Measurements from ENCODE around the gene CXCR6.

CXCR6 gene

DNA sequence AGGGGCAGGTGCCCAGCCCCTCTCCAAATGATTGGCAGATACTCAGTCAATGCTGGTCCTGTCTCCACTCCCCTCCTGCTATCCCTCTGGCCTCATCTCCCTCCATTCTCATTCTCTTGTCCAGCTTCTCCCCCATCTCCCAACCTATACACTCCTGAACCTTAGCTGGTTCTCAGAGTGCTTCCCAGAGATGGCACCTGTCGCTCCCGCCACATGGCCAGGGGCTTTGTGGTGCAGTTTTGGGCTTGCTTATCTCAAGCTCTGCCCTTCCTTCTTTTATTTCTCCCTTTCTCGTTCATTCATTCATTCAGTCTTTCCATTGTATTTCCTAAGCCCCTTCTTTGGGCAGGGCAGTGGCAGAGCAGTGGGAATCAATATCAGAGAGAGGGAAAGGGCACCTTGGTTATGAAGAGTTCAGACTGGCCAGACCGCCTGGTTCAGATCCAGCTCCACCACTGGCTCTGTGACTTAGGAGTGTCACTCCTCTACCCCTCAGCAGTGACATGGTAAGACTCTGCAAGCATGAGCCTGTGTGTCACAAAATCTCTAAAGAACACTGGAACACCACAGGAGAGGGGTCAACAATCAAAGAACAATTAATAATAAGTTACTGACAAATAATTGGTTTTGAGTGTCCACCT is 20.2 kb upstream of the CXCR6 start:
- no peak for DNase-seq

DNA sequence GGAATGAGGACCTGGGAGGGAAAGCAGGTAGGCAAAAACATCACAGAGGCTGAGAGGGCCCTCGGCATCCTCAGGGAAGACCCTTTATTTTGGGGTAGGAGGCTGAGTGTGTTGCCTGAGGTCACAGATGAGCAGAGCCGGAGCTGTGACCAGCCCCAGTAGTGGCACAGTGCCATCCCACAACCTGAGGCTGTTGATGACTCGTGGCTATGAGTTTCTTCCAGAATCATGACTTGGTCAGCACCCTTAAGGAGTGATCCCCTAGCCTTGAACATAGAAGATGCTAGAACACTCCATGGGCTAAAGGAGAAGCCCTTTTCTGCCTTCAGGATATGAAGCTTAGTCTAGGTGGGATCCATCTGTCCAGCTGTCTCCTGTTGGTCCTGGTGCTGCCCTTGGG is 19.5 kb upstream of the CXCR6 start:
- no peak for DNase-seq

DNA sequence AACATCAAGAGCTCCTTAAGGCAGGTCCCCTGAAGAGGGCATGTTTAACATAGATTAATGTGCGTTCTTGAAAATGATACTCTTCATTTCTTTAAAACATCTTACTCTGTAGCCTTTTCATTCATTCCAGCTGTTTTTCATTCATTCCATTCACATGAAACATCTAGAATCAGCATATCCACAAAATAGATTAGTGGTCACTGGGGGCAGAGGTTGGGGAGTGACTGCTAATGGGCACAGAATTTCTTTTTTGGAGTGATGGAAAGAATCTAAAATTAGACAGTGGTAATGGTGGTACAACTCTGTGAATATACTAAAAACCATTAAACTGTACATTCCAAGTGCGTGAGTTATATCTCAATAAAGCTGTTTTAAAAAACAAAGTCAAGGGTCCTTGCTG is 15.4 kb upstream of the CXCR6 start:
- no peak for DNase-seq

DNA sequence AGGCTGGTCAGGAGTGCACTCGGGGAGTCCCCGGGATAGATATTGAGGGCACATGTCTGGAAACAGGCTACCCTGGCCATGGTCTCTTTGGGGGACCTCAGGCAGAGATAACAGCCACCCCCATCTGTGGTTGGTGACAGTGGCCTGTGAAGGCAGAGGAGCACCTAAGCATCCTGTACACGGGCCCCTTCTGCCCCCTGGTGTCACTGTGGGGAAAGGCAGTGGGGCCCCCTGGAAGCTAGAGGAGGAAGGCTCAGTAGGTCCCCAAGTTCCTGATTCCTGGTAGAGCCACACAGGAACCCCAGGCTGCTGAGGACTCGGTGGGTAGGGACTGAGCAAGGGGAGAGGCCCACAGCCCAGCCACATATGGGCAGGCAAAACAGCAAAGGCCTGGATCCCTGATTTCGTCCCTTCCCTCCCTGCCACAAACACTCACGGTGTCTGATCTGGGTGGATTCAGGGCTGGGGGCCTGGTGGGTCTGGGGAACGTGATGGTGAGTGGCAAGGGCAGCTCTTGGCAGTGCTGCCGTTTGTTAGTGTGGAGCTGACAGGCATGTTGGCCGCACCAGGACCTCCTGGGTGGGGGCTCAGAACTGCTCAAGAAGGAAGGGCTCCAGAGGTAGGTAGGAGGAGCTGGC is 14.1 kb upstream of the CXCR6 start:
- DNase-seq = peak; percentile 40

DNA sequence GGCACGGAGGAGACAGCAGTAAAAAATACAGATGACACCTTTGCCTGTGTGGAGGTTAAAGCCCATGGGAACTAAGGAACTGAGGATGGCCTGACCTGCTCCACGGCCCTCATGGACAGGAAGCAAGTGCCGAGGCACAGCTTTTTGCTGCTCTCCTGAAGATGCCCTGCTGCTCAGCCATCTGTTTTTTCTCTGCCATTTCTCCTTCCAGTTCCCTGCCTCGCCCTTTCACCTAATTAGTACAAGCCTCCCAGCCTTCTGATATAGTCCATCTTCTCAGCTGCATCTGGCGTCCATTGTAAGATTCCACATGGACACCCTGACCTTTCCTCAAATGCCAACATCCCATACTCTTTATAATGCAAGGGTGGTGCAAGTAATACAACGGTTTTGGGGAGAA is 11.8 kb upstream of the CXCR6 start:
- no peak for DNase-seq

DNA sequence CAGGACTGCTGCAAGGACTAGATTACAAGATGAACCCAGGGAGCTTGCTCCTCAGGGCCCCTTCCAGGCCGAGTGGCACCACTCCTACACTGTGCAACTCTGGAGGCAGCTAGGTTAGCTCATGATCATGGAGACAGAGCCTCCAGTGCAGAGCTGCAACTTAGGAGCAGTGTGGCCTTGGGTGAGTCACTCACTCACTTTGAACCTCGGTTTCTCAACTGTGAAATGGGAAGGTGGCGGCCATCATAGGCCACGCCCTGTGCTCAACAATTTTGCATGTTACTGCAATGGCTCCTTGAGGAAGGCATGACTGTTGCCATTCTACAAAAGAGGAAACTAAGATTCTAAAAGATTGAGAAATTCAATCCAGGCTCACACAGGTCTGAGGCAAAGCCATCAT is 11.2 kb upstream of the CXCR6 start:
- DNase-seq = peak; percentile 94

DNA sequence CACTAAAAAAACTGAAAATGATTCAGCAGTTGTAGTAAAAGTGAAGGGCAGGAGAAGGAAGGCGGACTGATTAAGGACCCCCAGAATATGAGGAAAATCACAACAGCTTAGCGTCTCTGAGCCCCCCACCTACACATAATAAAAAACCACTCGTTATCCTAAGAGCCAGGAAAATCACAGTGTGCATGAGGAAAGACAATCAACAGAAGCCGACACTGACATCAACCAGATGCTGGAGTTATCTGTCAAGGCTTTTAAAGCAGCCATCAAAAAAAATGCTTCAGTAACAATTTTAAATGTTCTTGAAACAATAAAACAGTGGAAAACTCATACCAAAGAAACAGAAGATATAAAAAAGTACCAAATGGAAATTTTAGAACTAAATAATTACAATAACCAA is 9.7 kb upstream of the CXCR6 start:
- no peak for DNase-seq

DNA sequence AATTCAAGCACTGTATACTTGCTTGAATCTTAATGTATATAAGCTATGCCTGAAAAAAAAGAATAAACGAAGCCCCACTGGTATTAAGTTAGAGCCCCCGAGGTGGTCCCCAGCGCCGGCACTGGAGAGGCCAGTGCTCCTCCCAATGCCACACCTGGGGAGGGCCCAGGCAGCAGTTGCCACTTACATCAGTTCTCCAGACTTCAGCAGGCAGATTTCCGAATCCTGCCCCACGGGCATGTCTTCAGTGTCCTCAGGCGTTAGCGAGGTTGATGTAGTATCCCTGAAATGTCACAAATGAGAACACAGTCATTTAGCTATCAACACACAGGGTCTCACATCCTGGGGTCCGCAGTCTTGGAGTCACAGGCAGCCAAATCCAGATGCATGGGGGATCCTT is 7.0 kb upstream of the CXCR6 start:
- no peak for DNase-seq

DNA sequence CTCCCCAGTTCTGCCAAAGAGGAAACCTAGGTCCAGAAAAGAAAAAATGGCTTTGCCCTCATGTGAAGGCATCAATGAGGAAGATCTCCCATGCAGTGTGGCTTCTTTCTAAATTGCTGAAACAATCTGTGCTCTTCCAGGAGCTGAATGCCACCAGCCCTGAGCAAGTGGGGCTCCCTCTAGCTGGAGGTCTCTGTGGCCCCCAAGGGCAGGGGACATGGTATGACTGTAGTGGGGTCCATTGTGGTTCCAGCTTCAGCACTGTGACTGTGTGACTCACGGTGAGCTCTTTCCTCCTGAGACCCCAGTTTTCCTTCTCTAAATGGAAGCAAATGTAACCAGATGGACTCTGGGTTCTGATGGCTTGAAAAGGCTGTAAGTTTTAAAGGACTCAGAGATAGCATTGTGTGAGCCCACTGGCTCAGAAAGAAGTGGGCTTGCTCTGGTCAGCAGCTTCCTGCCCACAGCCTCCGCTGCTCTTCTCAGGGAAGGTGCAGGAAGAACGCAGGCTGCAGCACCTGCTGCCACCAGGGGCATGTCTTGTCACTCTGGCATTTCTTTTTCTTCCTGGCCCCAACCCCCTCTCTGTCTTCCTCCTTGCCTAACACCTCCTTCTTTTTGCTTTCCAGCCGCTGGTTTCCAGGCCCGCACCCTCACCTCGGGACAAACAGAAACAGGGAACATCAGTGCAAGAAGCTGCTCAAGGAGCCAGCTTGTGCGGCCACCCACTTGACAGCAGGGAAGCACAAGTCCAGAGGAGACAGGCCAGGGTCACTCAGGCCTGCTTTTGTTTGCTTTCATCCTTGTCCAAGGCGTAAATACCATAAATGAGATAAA is 5.8 kb upstream of the CXCR6 start:
- no peak for DNase-seq

DNA sequence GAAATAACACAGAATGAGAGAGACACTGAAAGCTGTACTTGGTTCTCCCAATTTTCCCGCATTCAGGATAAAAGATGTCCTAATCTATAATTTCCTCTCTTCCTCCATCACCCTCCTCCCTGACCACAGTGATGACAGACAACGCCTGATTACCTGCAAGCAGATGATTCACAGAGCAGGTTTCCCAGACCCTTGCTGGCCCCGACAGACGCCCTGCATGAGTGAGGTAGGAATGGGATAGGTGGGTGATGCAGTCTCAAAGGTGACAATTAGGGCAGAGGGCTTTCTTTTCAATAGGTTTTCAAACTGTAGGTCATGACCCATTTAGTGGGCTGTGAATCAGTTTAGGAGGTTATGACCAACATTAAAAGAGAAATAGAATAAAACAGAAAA is 5.2 kb upstream of the CXCR6 start:
- no peak for DNase-seq

DNA sequence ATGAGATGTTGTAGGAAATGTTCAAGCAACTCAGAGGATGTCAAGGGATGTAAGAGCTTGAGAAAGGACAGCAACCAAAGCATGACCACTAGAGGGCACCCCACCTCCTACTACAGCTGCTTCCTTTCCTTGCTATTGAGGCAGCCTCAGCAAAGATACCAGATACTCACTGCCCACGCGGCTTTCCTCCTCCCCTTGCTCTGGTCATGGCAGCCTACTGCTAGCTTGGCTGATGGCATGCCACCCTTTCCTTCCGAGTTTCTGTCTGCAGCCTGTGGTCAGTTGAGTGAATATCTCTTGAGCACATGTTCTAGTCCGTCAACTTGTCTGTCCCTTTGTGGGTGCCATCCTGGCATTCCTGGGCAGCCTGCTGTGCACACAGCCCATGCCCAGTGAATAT is 4.4 kb upstream of the CXCR6 start:
- peak; percentile 86 for DNase-seq

DNA sequence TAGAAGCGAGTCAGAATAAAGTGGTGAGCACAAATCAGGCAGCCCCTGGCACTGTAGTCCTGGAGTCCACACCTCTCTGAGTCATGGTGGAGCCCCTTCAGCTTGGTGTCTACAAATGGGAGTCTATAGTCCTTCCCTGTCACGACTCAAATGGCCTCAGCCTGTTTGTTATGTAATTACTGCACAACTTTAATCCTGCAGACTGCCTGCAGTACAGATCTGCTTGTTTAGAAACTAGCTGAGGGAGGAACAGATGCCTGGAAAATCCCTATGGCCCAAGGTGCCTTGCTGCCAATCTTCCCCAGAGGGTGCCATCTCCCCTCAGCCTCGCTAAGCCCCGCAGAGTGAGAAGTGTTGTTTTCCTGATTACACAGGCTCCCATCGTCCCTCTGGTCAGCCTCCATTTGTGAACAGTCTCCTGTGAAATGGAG is 3.9 kb upstream of the CXCR6 start:
- peak; percentile 11 for DNase-seq

DNA sequence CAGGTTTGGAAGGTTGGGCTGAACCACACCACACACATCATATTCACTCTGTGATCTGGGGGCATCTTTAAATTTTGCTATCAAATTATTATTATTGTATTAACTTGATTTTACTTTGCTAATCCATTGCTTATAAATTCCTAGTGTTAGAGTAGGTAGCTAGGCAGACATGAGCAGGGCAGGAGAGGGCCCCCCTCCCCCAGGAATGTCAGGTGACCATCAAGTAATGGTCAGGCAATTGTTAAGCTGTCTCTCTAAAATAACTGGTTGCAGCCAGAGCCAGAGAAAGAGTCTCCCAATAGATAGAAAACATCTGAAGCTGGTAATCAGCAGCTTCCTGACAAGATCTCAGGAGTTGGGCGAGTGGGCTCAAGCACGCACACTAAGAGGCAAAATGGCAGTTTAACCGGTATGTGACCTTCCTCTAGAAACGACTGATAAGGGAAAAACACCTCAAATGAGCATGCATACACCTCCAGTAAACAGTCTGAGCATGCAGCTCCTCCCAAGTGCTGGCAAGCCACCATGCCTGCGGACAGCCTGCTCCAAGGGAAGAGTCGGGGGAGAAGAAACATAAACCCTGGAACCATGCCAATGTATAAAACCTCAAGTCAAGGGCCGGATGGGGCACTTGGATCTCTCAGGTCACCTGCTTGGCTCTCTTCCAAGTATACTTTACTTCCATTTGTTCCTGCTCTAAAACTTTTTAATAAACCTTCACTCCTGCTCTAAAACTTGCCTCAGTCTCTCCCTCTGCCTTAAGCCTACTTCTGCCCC is 3.1 kb upstream of the CXCR6 start:
- no peak for DNase-seq

DNA sequence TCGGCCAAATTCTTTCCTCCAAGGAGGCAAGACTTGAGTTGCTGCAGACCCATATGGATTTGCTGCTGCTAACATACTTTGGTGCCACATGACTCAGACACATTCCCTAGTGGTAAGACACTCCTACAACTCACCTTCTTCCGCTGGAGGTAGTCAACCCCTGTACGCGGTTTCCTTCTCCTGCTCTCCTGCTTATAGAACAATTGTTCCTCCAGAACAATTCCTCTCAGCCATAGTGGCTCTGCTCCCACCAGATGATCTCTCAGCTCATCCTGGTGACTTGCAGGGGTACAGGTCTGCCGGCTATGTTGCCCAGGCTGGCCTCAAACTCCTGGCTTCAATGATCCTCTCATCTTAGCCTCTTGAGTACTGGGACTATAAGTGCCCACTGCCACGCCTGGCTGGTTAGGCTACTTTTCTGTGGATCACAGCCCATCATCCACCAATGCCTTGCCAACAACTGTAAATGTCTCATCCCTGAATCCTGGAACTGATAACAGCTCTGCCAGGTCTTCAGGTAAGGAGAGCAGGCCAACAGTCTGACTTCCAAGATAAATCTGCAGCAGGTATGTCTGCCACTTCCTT is 2.4 kb upstream of the CXCR6 start:
- no peak for DNase-seq

DNA sequence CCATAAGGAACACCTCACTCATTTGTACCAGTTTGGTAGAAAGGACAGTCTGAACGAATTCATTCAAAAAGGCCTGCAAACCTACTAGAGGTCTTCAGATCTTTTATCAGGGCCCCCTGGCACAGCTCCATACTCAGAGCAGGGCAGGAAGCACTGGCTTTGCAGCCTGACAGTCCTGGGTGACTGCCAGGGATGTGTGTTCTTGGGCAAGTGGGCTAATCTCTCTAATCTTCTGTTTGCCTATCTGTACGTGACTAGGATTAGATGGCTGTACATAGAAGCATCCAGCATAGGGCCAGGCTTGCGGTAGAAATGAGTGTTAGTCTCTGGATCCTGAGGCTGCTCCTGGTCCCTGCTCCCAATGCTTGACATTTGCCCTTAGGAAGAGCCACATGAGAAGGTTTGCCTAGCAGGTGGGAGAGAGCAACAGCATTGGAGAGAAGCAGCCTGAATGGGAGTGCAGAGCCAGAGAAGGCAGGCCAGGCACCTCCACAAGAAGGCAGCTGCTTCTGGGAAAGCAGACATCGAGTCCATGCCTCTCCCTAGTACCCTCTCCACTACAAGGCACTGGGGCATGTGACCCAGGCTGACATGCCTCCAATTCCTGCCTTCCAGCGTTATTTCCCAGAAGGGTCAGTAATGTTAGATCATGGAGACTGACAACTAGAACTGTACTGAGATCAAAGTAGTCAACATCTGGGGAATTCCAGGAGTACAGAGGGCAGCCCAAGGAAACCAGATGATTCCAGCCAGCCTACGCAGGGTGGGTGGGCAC is 1.0 kb upstream of the CXCR6 start:
- no peak for DNase-seq

DNA sequence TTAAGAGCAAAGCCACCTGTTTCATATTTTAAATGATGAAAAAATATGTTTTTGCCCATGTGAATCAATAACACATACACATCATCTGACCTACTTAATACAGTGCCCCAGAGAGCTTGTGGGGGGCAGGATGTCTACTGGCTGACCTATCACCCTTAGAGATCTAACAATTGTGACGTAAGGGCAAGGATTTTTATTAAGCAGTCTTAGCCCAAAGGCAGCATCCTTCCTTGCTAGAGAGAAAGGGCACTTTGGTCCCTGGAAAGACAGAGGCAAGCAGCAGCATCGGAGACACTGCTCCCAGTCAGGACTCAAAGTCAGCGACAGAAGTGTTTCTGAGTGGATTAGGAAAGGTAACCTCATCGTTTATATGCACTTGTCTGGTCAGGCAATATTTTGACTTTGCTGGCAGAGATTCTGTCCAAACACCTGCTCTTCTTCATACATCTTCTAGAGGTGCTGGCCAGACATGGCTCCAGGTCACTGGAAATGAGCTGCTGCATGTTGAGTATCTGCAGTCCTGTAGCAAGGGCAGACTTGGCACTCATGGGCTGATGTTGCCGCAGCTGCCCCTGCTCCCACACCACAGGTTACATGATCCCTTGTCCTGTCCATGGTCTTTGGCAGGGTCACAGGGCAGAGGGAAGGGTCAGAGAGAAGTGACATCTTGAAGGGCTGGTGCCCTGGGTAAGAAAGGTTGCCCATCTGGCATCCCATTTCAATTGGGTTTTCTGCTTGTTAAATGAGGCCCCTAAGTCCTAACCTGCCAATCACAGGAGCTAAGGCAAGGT is 1.8 kb downstream of the CXCR6 start:
- DNase-seq = no peak

DNA sequence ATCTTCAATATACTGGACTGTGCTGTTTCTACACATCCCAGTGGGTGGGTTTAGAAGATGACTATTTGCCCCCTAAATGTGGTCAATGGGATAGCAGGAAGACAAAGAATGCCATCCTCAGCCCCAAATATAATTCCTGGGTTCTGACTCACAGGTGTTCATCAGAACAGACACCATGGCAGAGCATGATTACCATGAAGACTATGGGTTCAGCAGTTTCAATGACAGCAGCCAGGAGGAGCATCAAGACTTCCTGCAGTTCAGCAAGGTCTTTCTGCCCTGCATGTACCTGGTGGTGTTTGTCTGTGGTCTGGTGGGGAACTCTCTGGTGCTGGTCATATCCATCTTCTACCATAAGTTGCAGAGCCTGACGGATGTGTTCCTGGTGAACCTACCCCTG is 3.0 kb downstream of the CXCR6 start:
- DNase-seq = no peak

DNA sequence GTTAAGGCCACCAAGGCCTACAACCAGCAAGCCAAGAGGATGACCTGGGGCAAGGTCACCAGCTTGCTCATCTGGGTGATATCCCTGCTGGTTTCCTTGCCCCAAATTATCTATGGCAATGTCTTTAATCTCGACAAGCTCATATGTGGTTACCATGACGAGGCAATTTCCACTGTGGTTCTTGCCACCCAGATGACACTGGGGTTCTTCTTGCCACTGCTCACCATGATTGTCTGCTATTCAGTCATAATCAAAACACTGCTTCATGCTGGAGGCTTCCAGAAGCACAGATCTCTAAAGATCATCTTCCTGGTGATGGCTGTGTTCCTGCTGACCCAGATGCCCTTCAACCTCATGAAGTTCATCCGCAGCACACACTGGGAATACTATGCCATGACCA is 3.6 kb downstream of the CXCR6 start:
- DNase-seq = no peak

DNA sequence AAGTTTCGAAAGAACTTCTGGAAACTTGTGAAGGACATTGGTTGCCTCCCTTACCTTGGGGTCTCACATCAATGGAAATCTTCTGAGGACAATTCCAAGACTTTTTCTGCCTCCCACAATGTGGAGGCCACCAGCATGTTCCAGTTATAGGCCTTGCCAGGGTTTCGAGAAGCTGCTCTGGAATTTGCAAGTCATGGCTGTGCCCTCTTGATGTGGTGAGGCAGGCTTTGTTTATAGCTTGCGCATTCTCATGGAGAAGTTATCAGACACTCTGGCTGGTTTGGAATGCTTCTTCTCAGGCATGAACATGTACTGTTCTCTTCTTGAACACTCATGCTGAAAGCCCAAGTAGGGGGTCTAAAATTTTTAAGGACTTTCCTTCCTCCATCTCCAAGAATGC is 4.1 kb downstream of the CXCR6 start:
- DNase-seq = no peak

DNA sequence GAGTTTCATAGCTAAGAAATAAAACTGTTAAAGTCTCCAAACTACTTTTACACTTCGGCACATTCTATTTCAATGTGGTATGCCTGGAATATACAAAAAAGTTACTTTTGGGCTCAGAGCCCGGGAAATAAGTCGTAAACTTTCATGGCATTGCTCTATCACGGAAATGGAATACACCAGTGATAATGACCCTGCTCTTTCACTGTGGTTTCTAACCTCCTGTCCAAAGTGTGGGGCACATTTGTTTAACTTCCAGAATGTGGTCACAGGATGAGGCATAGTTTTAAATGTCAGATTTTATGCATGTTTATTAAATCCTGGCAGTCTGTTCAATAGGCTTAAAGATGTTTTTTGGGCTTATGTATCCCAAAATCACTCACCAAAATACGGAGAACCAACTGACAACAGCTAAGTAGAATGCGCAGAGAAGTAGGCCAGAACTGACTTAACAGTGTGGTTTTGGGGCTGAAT is 5.1 kb downstream of the CXCR6 start:
- DNase-seq = no peak

DNA sequence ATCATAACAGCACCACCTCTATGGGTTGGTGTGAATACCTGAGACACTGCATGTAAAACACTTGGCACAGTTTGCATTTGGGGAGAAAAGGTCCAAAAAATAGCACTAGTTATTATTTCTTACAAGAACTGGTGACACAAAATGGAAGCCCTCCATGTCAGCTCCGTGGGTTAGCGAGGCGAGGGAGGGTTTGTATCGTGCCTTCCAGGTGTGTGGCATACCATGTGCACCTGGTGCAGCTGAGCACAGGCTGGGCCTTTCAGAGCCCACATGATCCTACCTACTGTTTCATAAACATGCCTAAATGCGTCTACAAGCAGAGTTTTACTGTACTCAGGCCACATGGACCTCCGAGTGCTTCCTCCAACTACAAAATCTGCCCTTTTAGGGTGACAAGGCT is 5.6 kb downstream of the CXCR6 start:
- no peak for DNase-seq

Measured in inflammatory macrophage treated with lipopolysaccharide for 4 hours (primary cell).